ENCODE results near the gene RANGAP1. TPM values are rescaled to one million over a fixed set of nuclear protein-coding genes. Genes with fewer than 3 reads are reported as not detected.

Gene RANGAP1
- total RNA-seq, 1 donor from 2014 or later, result 65.0 TPM

DNA sequence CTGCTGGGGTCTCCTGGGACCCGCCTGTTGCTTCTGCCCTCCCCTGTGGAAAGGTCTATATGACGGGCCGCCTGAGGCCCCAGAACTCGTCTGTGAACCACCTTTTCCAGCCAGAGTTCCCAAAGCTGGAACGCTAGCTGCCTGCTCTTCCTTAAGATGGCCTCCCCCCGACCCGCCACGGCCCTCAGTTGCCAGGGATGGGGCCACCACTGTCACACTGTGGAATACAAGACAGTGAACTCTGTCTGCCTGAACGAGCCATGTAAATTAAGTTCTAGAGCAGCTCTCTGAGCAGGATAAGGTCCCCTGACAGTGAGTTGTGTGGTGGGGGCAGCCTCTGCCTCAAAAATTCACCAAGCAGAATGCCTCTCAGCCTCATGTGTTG, 55.6 kb downstream of the RANGAP1 start:
- TF ChIP-seq, protein P1, sequence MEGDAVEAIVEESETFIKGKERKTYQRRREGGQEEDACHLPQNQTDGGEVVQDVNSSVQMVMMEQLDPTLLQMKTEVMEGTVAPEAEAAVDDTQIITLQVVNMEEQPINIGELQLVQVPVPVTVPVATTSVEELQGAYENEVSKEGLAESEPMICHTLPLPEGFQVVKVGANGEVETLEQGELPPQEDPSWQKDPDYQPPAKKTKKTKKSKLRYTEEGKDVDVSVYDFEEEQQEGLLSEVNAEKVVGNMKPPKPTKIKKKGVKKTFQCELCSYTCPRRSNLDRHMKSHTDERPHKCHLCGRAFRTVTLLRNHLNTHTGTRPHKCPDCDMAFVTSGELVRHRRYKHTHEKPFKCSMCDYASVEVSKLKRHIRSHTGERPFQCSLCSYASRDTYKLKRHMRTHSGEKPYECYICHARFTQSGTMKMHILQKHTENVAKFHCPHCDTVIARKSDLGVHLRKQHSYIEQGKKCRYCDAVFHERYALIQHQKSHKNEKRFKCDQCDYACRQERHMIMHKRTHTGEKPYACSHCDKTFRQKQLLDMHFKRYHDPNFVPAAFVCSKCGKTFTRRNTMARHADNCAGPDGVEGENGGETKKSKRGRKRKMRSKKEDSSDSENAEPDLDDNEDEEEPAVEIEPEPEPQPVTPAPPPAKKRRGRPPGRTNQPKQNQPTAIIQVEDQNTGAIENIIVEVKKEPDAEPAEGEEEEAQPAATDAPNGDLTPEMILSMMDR (IDR thresholded peaks at IDR 0.05; ENCODE audit: insufficient read depth, low read length, severe bottlenecking), result no peak
- FAIRE-seq, result no peak
- peaks cover 22% of the 10 kb centered on the region for H3K36me3 ChIP-seq (ENCODE audit: control insufficient read depth, insufficient read depth, low read length)
- H3K27me3 ChIP-seq (ENCODE audit: control insufficient read depth, insufficient read depth, low read length), result no peaks in the 10 kb centered on the region
- DNase-seq (ENCODE audit: low read depth), result no peak
- H3K4me3 ChIP-seq (ENCODE audit: low read depth, low read length), result no peak overlapping the region

DNA sequence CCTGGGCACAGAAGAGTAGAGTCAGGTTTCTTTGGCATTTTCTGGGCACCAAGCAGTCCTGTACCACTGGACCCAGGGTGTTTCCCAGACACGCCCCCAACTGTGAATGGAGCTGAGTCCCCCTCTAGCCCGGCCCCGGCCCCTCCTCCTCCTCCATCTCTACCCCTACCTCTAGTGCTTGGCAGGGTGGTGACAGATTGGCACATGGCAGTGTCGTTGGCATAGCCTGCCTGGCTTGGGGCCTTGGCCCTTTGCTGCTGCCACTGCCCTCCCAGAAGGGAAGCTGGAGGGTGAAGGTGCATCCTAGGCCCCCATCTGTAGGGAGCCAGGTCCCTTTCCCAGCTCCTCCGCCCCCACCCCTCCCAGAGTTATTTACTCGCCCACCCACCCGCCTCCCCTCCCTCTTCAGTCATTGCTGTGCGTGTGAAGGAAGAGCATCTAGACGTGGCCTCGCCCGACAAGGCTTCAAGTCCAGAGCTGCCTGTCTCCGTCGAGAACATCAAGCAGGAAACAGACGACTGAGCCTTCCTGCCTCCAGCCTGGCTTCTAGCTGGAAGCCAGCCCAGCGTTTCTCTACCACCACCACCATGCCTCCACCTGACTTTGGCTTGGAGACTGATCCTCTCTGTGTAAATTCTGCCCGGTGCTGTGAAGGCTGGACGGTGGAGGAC, 56.1 kb downstream of the RANGAP1 start:
- no peak for FAIRE-seq
- TF ChIP-seq, protein P1 (IDR thresholded peaks at IDR 0.05; ENCODE audit: insufficient read depth, low read length, severe bottlenecking), result no peak
- DNase-seq (ENCODE audit: low read depth), result no peak
- Histone ChIP-seq H3K36me3 (ENCODE audit: control insufficient read depth, insufficient read depth, low read length) (peaks cover 26% of the 10 kb centered on the region), H3K27me3 (ENCODE audit: control insufficient read depth, insufficient read depth, low read length) (no peaks in the 10 kb centered on the region), H3K4me3 (ENCODE audit: low read depth, low read length) (no peak overlapping the region)

DNA sequence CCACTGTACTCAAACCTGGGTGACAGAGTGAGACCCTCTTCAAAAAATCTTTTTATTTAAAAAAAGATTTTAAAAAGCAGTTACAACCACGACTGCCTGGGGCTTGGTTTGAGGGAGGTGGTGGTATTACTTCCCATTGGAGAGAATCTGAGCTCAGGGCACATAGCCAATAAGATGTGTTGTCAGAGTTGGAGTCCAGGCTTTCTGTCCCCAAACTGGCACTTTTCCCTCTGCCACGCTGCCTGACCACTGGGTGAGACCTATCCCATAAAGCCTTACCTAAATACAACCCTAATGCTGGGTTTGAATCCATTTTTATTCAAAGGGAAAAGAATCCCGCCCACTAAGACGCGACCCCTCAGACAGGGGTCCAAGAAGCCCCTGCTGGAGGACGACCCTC, 56.8 kb downstream of the RANGAP1 start:
- DNase-seq (ENCODE audit: low read depth) (no peak), FAIRE-seq (peak; percentile 7)
- no peak overlapping the region for H3K4me3 ChIP-seq (ENCODE audit: low read depth, low read length)
- TF ChIP-seq, protein P1 (IDR thresholded peaks at IDR 0.05; ENCODE audit: insufficient read depth, low read length, severe bottlenecking), result no peak
- H3K27me3 ChIP-seq (ENCODE audit: control insufficient read depth, insufficient read depth, low read length), result no peaks in the 10 kb centered on the region
- peaks cover 31% of the 10 kb centered on the region for H3K36me3 ChIP-seq (ENCODE audit: control insufficient read depth, insufficient read depth, low read length)

DNA sequence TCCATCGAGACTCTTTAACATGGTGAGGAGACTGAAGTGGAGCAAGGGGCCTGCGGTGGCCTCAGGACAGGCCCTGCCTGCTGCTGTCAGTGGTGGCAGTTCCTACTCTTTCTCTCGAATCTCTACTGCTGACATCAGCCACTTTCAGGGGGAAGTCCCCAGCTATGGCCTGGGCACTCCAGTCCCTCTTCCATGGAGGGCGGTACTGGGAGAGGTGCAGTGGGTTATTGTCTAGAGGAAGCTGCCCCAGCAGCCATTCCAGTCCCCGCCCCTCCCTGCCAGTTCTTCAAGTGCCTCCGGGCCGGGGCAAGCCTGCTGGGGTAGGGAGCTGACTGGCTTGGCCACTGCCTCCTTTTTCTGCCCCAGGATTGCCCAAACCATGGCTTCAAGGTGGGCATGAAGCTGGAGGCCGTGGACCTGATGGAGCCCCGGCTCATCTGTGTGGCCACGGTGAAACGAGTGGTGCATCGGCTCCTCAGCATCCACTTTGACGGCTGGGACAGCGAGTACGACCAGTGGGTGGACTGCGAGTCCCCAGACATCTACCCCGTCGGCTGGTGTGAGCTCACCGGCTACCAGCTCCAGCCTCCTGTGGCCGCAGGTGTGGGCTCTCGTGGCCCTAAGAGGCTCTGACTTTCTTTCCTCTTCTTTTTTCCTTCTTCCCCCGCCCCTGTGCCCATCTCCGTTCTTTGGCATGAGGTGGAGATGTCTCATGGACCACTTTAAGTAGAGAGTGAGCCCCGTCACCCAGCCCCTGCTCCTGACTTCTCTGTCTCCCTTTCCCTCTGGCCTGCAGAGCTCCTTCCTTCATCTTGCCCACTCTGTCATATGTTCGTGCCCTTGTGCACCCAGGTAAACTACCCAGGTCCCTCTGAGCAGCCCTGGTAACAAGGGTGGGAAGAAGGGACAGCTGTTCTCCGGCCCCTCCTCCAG, 59.0 kb downstream of the RANGAP1 start:
- TF ChIP-seq, protein P1 (IDR thresholded peaks at IDR 0.05; ENCODE audit: insufficient read depth, low read length, severe bottlenecking), result no peak
- Histone ChIP-seq H3K36me3 (ENCODE audit: control insufficient read depth, insufficient read depth, low read length) (peaks cover 38% of the 10 kb centered on the region), H3K27me3 (ENCODE audit: control insufficient read depth, insufficient read depth, low read length) (no peaks in the 10 kb centered on the region), H3K4me3 (ENCODE audit: low read depth, low read length) (no peak overlapping the region)
- FAIRE-seq (no peak), DNase-seq (ENCODE audit: low read depth) (no peak)

DNA sequence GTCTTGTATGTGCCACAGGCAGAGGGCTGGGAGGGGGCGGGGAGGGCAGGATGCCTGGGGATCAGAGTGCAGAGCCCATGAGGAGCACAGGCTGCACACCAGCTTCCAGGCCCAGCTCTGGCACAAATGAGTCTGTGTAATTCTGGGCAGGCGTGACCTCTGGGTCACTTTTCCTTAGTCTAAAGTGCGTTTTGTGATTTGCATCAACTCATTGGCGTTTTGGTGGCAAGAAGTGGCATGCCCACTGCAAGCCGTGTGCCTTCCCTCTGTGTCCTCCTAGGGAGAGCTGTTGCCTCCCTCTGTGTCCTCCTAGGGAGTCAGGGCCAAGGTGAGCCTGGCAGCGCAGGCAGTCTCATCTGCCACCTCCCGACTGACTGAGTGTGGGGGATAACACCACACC, 62.5 kb downstream of the RANGAP1 start:
- DNase-seq (ENCODE audit: low read depth), result peak; percentile 20
- Histone ChIP-seq H3K36me3 (ENCODE audit: control insufficient read depth, insufficient read depth, low read length) (peaks cover 42% of the 10 kb centered on the region), H3K27me3 (ENCODE audit: control insufficient read depth, insufficient read depth, low read length) (no peaks in the 10 kb centered on the region), H3K4me3 (ENCODE audit: low read depth, low read length) (no peak overlapping the region)
- peak; percentile 23 for FAIRE-seq
- TF ChIP-seq, protein P1 (IDR thresholded peaks at IDR 0.05; ENCODE audit: insufficient read depth, low read length, severe bottlenecking), result no peak
